HG02884 (cell line): ENCODE measurements around the gene TMEM234.

Source experiments
- ATAC-seq: cut with Tn5 transposase; IDR thresholded peaks from one replicate; pipeline ENCODE4 v1.9.1; 2021; ENCODE audit warnings: mild to moderate bottlenecking, moderate library complexity; ENCODE audit not compliant: unreplicated experiment

Gene TMEM234

DNA sequence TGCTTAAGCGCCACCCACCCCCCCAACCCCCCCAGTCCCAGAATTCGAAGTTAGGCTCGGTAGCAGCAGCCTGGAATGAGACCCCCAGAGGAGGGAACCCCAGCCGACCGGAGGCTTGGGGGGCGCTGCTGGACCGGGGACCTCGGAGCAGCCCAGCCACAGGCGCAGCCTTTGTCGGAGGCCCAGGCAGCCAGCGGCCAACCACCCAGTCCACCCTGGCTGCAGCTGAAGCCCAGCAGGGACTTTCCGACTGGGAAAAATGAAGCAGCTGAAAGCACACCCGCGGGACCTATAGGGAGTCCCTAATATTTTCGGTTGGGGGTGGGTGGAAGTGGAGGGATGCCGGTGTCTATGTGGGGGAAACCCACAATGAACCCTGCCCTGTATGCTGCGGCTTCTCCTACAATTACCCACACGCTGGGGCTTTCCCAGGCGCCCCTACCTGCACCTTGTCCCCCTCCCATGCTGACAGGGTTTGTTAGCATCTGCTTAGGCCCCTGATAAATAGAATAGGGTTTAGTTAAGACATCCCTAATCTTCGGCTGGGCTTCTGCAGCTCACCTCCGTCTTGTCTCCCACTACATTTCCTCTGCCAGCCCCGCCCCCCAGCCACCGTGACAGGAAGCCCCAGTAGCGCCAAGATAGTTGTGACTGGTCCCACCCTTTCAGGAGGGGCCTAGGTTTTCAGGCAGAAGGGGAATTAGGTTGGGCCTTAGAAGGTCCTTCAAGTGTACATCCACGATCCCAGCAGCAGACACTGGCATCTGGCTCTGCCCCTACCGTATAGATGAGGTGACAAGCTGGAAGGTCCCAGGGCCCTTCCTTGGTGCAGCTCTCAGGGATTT lies 20.9 kb downstream of the TMEM234 start:
- no peak for ATAC-seq

- no peak for ATAC-seq
These were observed 21.7 kb downstream of the TMEM234 start, which contains the start of gene CCDC28B for GRCh38 chr1:32200226-32201010. Gene CCDC28B (plus strand): TSS chr1:32200595. CDS start chr1:32201936, 1,341 bp downstream.

DNA sequence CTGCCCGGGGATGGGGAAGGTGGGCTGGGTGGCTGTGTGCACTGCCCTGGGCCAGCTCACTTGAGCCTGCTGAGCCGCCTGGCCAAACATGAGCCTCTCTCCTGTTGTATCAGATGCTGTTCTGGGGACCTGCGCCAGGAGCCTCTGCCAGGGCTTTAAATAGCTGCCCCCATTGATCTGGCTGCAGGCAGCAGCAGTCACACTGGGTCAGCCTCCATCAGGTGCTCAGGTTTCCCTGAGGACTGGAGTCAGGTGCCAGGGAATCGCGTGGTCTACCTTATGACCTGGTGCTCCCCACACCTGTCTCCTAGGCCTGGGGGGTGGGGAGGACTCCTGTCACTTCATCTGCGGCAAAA lies 22.5 kb downstream of the TMEM234 start:
- ATAC-seq = no peak

- no peak for ATAC-seq
These were observed 23.0 kb downstream of the TMEM234 start for GRCh38 chr1:32199043-32199716.

- no peak for ATAC-seq
These were observed 23.7 kb downstream of the TMEM234 start for GRCh38 chr1:32198237-32199042.

DNA sequence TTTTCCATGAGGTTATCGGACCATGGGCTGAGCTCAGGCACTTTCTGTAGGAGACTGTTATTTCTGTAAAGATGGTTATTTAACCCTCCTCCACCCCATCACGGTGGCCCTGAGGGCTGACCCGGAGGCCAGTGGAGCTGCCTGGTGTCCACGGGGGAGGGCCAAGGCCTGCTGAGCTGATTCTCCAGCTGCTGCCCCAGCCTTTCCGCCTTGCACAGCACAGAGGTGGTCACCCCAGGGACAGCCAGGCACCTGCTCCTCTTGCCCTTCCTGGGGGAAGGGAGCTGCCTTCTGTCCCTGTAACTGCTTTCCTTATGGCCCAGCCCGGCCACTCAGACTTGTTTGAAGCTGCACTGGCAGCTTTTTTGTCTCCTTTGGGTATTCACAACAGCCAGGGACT lies 24.3 kb downstream of the TMEM234 start:
- ATAC-seq = no peak

GRCh38 chr1:32197074-32197473 lies 25.1 kb downstream of the TMEM234 start:
- ATAC-seq = no peak

- no peak for ATAC-seq
These were observed 26.0 kb downstream of the TMEM234 start for GRCh38 chr1:32195972-32196823.

DNA sequence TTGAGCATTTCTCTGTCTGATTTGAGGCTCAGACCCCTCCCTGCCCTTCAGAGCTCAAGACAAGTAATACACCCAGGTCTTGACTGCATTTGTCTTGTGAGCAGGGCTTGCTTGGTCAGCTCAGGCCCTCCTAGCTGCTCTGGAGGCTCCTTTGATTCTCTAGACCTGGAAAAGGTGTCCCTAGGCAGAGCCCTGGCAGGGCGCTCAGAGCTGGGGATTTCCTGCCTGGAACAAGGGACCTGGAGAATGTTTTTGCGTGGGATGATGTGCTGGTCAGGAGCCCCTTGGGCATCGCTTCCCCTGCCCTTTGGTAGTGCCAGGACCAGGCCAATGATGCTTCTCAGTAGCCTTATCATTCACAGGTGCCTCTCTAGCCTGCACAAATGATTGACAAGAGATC lies 26.6 kb downstream of the TMEM234 start:
- ATAC-seq = no peak

DNA sequence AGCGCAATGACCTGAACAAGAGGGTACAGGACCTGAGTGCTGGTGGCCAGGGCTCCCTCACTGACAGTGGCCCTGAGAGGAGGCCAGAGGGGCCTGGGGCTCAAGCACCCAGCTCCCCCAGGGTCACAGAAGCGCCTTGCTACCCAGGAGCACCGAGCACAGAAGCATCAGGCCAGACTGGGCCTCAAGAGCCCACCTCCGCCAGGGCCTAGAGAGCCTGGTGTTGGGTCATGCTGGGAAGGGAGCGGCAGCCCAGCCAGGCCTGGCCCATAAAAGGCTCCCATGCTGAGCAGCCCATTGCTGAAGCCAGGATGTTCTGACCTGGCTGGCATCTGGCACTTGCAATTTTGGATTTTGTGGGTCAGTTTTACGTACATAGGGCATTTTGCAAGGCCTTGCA lies 27.2 kb downstream of the TMEM234 start:
- ATAC-seq = no peak

DNA sequence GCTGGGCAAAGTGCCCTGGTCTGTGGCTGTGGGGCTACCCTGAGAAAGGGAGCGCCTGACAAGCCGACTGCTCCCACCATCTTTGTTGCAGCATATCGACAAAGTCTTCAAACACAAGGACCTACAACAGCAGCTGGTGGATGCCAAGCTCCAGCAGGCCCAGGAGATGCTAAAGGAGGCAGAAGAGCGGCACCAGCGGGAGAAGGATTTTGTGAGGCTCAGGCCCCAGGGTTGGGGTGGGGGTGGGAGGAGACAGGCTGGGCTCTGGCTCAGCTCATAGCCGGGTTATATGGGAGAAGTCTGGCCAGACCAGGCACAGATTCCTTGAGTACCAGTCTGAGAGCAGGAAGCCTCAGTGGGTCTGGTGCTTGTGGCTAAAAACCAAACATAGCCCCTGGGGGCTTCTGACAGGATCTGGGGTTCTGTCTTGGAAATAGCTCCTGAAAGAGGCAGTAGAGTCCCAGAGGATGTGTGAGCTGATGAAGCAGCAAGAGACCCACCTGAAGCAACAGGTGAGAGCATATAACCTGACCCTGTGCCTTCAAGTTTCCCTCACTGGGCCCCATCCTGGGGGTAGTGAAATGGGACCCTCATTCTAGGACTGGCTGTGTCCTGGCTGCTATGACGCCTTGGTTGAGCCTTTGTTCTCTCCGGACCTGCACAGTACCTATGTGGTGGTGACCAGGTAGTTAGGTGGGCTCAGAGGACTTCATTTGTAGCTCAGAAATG lies 29.8 kb downstream of the TMEM234 start:
- no peak for ATAC-seq

DNA sequence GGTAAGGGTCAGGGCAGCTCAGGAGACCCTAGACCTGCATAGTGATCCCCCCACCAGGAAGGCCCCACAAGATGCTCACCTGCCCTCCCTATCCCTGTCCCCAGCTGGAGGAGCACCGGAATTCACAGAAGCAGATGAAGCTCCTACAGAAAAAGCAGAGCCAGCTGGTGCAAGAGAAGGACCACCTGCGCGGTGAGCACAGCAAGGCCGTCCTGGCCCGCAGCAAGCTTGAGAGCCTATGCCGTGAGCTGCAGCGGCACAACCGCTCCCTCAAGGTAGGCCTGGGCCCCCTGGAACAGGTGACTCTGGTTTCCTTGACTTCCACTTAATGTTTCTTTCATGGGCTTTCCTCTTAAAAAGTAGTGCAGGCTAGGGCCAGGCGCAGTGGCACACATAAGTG lies 34.3 kb downstream of the TMEM234 start:
- ATAC-seq = no peak

DNA sequence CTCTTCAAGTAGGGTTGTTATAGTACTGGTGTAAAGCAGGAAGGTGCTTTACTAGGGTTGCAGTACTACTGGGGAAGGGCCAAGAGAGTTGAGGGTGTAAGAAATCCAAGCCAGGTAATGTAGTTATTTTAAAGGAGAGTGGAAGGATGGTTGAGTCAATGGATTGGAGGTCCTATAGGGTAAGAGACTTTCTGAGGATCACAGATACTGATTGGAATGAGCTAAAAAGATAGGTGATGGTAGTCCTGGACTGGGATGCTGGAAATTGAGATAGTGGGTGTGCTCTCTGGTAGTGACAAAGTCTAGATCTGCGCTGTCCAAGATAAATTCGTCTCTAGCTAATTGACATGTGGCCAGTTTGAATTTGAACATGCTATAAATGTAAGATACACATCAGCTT lies 35.7 kb downstream of the TMEM234 start:
- ATAC-seq = no peak

DNA sequence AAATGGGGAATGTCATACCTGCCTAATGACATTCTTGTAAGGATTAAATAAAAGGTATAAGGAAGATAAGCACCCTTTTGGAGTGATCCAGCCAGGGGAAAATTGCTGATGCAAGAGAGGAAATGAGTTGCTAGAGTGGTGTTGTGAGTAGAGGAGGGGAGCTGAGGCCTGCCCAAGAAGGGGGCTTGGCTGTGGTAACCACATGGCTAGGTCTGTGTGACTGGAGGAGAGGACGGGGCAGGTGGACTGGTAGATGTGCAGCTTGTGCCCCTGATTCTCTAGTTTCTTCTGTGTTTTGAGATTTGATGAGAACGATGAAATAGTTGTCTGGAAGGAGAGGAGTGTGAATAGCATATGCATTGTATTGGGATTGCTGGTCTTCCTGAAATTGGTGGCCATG lies 36.1 kb downstream of the TMEM234 start:
- ATAC-seq = no peak

GRCh38 chr1:32184650-32185049 lies 37.5 kb downstream of the TMEM234 start:
- ATAC-seq = no peak

DNA sequence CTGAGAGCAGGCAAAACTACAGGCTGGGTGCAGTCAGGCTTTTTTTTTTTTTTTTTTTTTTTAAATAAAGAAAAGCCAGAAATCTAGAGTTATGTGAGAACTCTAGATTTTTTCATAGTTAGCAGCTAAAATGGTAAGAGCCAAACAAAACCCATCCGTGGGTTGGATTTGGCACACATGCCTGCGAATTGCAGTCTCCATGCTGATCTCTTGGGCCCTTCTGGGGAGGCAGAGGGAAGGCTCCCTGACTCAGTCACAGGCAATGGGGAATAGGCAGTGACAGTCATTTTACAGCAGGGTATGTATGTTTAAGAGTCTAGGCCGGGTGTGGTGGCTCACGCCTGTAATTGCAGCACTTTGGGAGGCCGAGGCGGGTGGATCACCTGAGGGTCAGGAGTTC lies 40.1 kb downstream of the TMEM234 start:
- ATAC-seq = no peak

GRCh38 chr1:32181563-32181962 lies 40.6 kb downstream of the TMEM234 start:
- ATAC-seq = no peak

DNA sequence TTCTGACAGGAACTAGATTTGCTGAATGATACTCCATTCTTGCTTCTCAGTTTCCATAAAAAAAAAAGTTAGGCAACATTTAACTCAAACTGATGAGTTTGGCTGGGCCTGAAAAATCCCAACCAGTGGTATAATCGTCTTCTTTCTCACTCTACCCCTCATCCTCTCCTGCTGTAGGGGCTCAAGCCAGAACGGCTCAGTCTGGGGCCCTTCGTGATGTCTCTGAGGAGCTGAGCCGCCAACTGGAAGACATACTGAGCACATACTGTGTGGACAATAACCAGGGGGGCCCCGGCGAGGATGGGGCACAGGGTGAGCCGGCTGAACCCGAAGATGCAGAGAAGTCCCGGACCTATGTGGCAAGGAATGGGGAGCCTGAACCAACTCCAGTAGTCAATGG lies 41.1 kb downstream of the TMEM234 start:
- no peak for ATAC-seq
